K562 (cell line): ENCODE results near the gene NUP153.

Experiments used
- ASH1L ChIP-seq: fragments of 450-650 bp; IDR thresholded peaks from 2 replicates; pipeline ENCODE4 v1.6.1; 2018; ENCODE audit warnings: borderline replicate concordance, mild to moderate bottlenecking, low read depth; ENCODE audit not compliant: partially characterized antibody
- CTCF ChIP-seq, 3 experiments: IDR thresholded peaks in 2 of 3; conservative IDR thresholded peaks in 1 of 3; 2 replicates each; pipeline ENCODE4 v1.5.1; 2011 to 2012; ENCODE audit warnings: low read length in 3 of 3, mild to moderate bottlenecking in 3 of 3, control low read depth in 2 of 3, improper control_type of control experiment in 1 of 3, inconsistent platforms in 1 of 3, low read depth in 1 of 3, mixed read lengths in 1 of 3, moderate library complexity in 1 of 3; ENCODE audit not compliant: insufficient read depth in 2 of 3
- POLR2A ChIP-seq: fragments of 450-650 bp; conservative IDR thresholded peaks from 2 replicates; pipeline ENCODE4 v1.6.1; 2016

GRCh38 chr6:17709476-17709875 is 2.8 kb upstream of the NUP153 start:
- TF ChIP-seq POLR2A: no peak
- TF ChIP-seq CTCF (IDR thresholded peaks at IDR 0.05 in 2 of 3, conservative IDR thresholded peaks at IDR 0.05 in 1 of 3; ENCODE audit: insufficient read depth in 2 of 3, low read depth in 1 of 3, low read length in 3 of 3): no peak
- no peak for TF ChIP-seq ASH1L
